GM12878 (cell line): ENCODE data around the gene OR5V1. TPM values are rescaled to one million over a fixed set of nuclear protein-coding genes. Genes with fewer than 3 reads are reported as not detected.

ENCODE experiments used
- ATAC-seq: fragments of 200-7000 bp; cut with Tn5 transposase; 3 replicates; pipeline ENCODE4 v1.9.1; 2020; ENCODE audit warnings: mild to moderate bottlenecking, moderate library complexity
- Bru-seq: library from RNA; stranded (reverse); fragments of 400-500 nt; gene quantifications from one replicate; lab custom pipeline; 2021; lab: Mats Ljungman, UMichigan
- BruChase-seq, 2 experiments: library from RNA; stranded (reverse); fragments of 400-500 nt; gene quantifications; one replicate each; lab custom pipeline; 2021; lab: Mats Ljungman, UMichigan
- BruUV-seq: library from RNA; stranded (reverse); fragments of 400-500 nt; replicated peaks from 2 replicates; lab custom pipeline; 2021; lab: Mats Ljungman, UMichigan
- CTCF ChIA-PET: fragments of 300-600 bp; sonication (Branson Sonifier 250); formaldehyde crosslinking; extraction: SDS; loops from one replicate; lab custom pipeline; 2021; ENCODE audit warnings: inconsistent platforms; lab: Yijun Ruan, JAX
- POLR2A ChIA-PET: fragments of 350-600 bp; formaldehyde crosslinking; extraction: SDS; loops from one replicate; lab custom pipeline; 2021; ENCODE audit warnings: inconsistent platforms; lab: Charles Lee
- RAD21 ChIA-PET: fragments of 300-600 bp; sonication (Branson Sonifier 250); formaldehyde crosslinking; loops from one replicate; lab custom pipeline; 2023; ENCODE audit warnings: antibody characterized with exemption; ENCODE audit not compliant: unreplicated experiment; lab: Charles Lee
- SMC1A ChIA-PET: fragments of 300-600 bp; sonication (Branson Sonifier 250); formaldehyde crosslinking; loops from one replicate; lab custom pipeline; 2023; ENCODE audit not compliant: unreplicated experiment, uncharacterized antibody; lab: Charles Lee
- DNase-seq: peaks from one replicate; pipeline ENCODE4 v3.0.0-alpha.2; 2011; ENCODE audit warnings: low read depth, low spot score
- FAIRE-seq: peaks from 3 replicates; lab custom pipeline; 2011; peaks lifted over from hg19 to GRCh38; lab: Jason Lieb, UNC
- H2AFZ ChIP-seq: 2 replicates; pipeline ENCODE4 v1.6.0; 2011; ENCODE audit warnings: low read depth, low read length, control low read depth; ENCODE audit not compliant: control insufficient read depth
- H3K27ac ChIP-seq: 2 replicates; pipeline ENCODE4 v1.5.1; 2011; ENCODE audit warnings: control low read depth; ENCODE audit not compliant: control insufficient read depth, insufficient read depth
- H3K27me3 ChIP-seq, 2 experiments: replicated peaks in 1 of 2; 2 replicates each; pipeline versions ENCODE4 v1.6.0 to v1.6.1; 2011; ENCODE audit warnings: low read length in 1 of 2; ENCODE audit not compliant: control insufficient read depth in 2 of 2, insufficient read depth in 2 of 2
- H3K36me3 ChIP-seq, 2 experiments: 2 replicates each; pipeline ENCODE4 v1.5.1; 2011; ENCODE audit warnings: low read length in 1 of 2; ENCODE audit not compliant: control insufficient read depth in 2 of 2, insufficient read depth in 2 of 2
- H3K4me1 ChIP-seq: 2 replicates; pipeline ENCODE4 v1.6.1; 2011; ENCODE audit warnings: mild to moderate bottlenecking, low read length, moderate library complexity, mixed read lengths; ENCODE audit not compliant: control insufficient read depth, insufficient read depth
- H3K4me2 ChIP-seq: 2 replicates; pipeline ENCODE4 v1.6.0; 2011; ENCODE audit warnings: control low read depth; ENCODE audit not compliant: control insufficient read depth, insufficient read depth
- H3K4me3 ChIP-seq: fragments of 200-600 bp; sonication (generic); 2 replicates; pipeline ENCODE4 v1.5.1; 2016
- H3K79me2 ChIP-seq: 2 replicates; pipeline ENCODE4 v1.6.0; 2011; ENCODE audit warnings: low read length; ENCODE audit not compliant: control insufficient read depth, insufficient read depth
- H3K9ac ChIP-seq: 2 replicates; pipeline ENCODE4 v1.8.0; 2011; ENCODE audit warnings: low read length, control low read depth, mixed read lengths; ENCODE audit not compliant: control insufficient read depth, insufficient read depth
- H3K9me3 ChIP-seq: replicated peaks from 3 replicates; pipeline ENCODE4 v1.5.1; 2011; ENCODE audit warnings: mild to moderate bottlenecking, low read length; ENCODE audit not compliant: control insufficient read depth, insufficient read depth
- H4K20me1 ChIP-seq: 2 replicates; pipeline ENCODE4 v1.6.0; 2011; ENCODE audit not compliant: control insufficient read depth, insufficient read depth
- ASH2L ChIP-seq: fragments of 300-600, 200-600 bp; sonication (generic); IDR thresholded peaks from 2 replicates; pipeline ENCODE4 v1.6.1; 2017; ENCODE audit warnings: low read depth, mild to moderate bottlenecking, borderline replicate concordance
- ATF7 ChIP-seq: fragments of 450-650 bp; IDR thresholded peaks from 2 replicates; pipeline ENCODE4 v1.6.1; 2016; ENCODE audit warnings: low read depth, mild to moderate bottlenecking
- CREB1 ChIP-seq: IDR thresholded peaks from 2 replicates; pipeline ENCODE4 v1.6.1; 2012; ENCODE audit warnings: low read depth, mild to moderate bottlenecking, inconsistent platforms
- ESRRA ChIP-seq: IDR thresholded peaks from 2 replicates; pipeline ENCODE4 v1.6.1; 2012; ENCODE audit warnings: mild to moderate bottlenecking, low read length, improper control_type of control experiment
- FOXM1 ChIP-seq: IDR thresholded peaks from 2 replicates; pipeline ENCODE4 v1.6.1; 2012; ENCODE audit warnings: low read depth, mild to moderate bottlenecking, inconsistent platforms, low read length, moderate library complexity
- GABPA ChIP-seq: IDR thresholded peaks from 2 replicates; pipeline ENCODE4 v1.6.1; 2014; ENCODE audit warnings: antibody characterized with exemption, low read depth, mild to moderate bottlenecking, inconsistent platforms
- IRF4 ChIP-seq: IDR thresholded peaks from 2 replicates; pipeline ENCODE4 v1.6.1; 2011; ENCODE audit warnings: low read depth, low read length
- NFYA ChIP-seq: IDR thresholded peaks from 2 replicates; pipeline ENCODE4 v1.6.1; 2011; ENCODE audit warnings: low read depth, mild to moderate bottlenecking, low read length, improper control_type of control experiment, borderline replicate concordance
- NR2C2 ChIP-seq: IDR thresholded peaks from 2 replicates; pipeline ENCODE4 v1.6.1; 2011; ENCODE audit warnings: borderline replicate concordance, low read depth; ENCODE audit not compliant: control insufficient read depth, insufficient read length
- NR2F1 ChIP-seq: fragments of 450-650 bp; conservative IDR thresholded peaks from 2 replicates; pipeline ENCODE4 v1.6.1; 2017; ENCODE audit warnings: mild to moderate bottlenecking
- POLR2AphosphoS2 ChIP-seq: IDR thresholded peaks from 2 replicates; pipeline ENCODE4 v1.6.1; 2011; ENCODE audit warnings: low read depth, mild to moderate bottlenecking, low read length, improper control_type of control experiment, moderate library complexity
- POU2F2 ChIP-seq: IDR thresholded peaks from 3 replicates; pipeline ENCODE4 v1.6.1; 2011; ENCODE audit warnings: low read depth, mild to moderate bottlenecking, low read length, borderline replicate concordance
- SMAD5 ChIP-seq: IDR thresholded peaks from 2 replicates; pipeline ENCODE4 v1.6.1; 2016; ENCODE audit warnings: antibody characterized with exemption, low read depth
- SREBF1 ChIP-seq: IDR thresholded peaks from 2 replicates; pipeline ENCODE4 v1.6.1; 2012; ENCODE audit warnings: mild to moderate bottlenecking, low read length
- YBX1 ChIP-seq: fragments of 450-650 bp; IDR thresholded peaks from 2 replicates; pipeline ENCODE4 v1.6.1; 2016; ENCODE audit warnings: antibody characterized with exemption
- YY1 ChIP-seq: IDR thresholded peaks from 2 replicates; pipeline ENCODE4 v1.6.1; 2011; ENCODE audit warnings: low read depth, mild to moderate bottlenecking, low read length
- WGBS: methylation state at CpG from one replicate; pipeline ENCODE4 v1.1.6; 2016; ENCODE audit warnings: low lambda C conversion rate; ENCODE audit not compliant: insufficient replicate concordance, insufficient coverage; ENCODE audit errors: missing lambda C conversion rate; 5-methylcytosine and 5-hydroxymethylcytosine counted together
- in situ Hi-C: fragments of 300-500 bp; cut with MboI; formaldehyde crosslinking; loops from 9 replicates; pipeline ENCODE4 v1.14.3; 2018; ENCODE audit warnings: mixed read lengths
- intact Hi-C: fragments of 100-400 bp; cut with micrococcal nuclease; formaldehyde crosslinking; loops from one replicate; pipeline ENCODE4 v1.14.2; 2022; ENCODE audit not compliant: unreplicated experiment
- long read RNA-seq, 2 experiments: library from polyadenylated mRNA; unstranded; transcript quantifications; one replicate each; pipeline ENCODE4 v2.0.0, GENCODE V29; 2019 to 2020
- polyA minus RNA-seq, 3 experiments: library from RNA; depleted of rRNA, polyadenylated mRNA; stranded (reverse); fragments of >200 nt; gene quantifications; 2 replicates each; pipeline ENCODE4 v1.2.3, GENCODE V29; 2011
- polyA plus RNA-seq, 11 experiments: library from polyadenylated mRNA; depleted of rRNA in 4 of 11; unstranded in 6 of 11; stranded (reverse) in 5 of 11; fragments of >200 nt; fragmentation: Nextera tagmentation in 4 of 11; fragmentation: Illumina TruSeq in 1 of 11; extraction: Ambion mirVana in 4 of 11; extraction: Trizol in 1 of 11; gene quantifications; 1 replicate in 1 of 11; 2 replicates in 10 of 11; pipeline versions ENCODE4 v1.2.1 to v1.2.3, GENCODE V29; 2011 to 2016; ENCODE audit warnings: inconsistent platforms in 2 of 11, missing spikeins in 2 of 11, low read depth in 1 of 11
- total RNA-seq, 4 experiments: library from RNA; depleted of rRNA in 3 of 4; stranded (reverse); fragments of >200 nt in 3 of 4; fragmentation: Illumina TruSeq in 1 of 4; extraction: Trizol in 1 of 4; gene quantifications; 2 replicates each; pipeline versions ENCODE4 v1.2.1 to v1.2.3, GENCODE V29; 2013 to 2021
- TF ChIP-seq, protein P1 (sequence below): fragments of 450-650 bp; formaldehyde crosslinking; IDR thresholded peaks from 2 replicates; pipeline ENCODE4 v1.4.0; 2020; ENCODE audit warnings: mild to moderate bottlenecking, moderate library complexity
- TF ChIP-seq, protein P2 (sequence below): fragments of 450-650 bp; IDR thresholded peaks from 2 replicates; pipeline ENCODE4 v1.6.1; 2018; ENCODE audit warnings: borderline replicate concordance, mild to moderate bottlenecking; ENCODE audit not compliant: partially characterized antibody

OR5V1 gene
- not detected in 2 replicates for total RNA-seq (2013; cell fraction: nucleolus; rRNA removed)
- total RNA-seq (2014; rRNA removed) (not detected in 2 replicates), total RNA-seq (2014; rRNA removed; fragmentation: Illumina TruSeq; extraction: Trizol) (not detected in 2 replicates), total RNA-seq (2021) (not detected in 2 replicates), polyA plus RNA-seq (2011; rRNA removed) (not detected in 2 replicates), polyA plus RNA-seq (2014; fragmentation: Illumina TruSeq; extraction: Trizol) (not detected in 2 replicates), polyA plus RNA-seq (2014; fragmentation: Nextera tagmentation; extraction: Ambion mirVana) (not detected), polyA plus RNA-seq (2014; rRNA removed) (not detected in 2 replicates), polyA plus RNA-seq (2016; fragmentation: Nextera tagmentation; extraction: Ambion mirVana) (not detected), polyA minus RNA-seq (2011; rRNA and poly(A)+ RNA removed) (not detected in 2 replicates), Bru-seq, nascent RNA (not detected), BruChase-seq, experiment 1, labeled RNA remaining after a 6-hour chase (not detected), BruChase-seq, experiment 2, labeled RNA remaining after a 2-hour chase (not detected)
- polyA plus RNA-seq (2011; ENCODE audit: low read depth) = not detected
- polyA plus RNA-seq (2011; cell fraction: cytosol; rRNA removed) = not detected in 2 replicates
- not detected in 2 replicates for polyA plus RNA-seq (2011; cell fraction: nucleus; rRNA removed)
- polyA plus RNA-seq (2012) = not detected in 2 replicates
- not detected in 2 replicates for polyA minus RNA-seq (2011; cell fraction: cytosol; rRNA and poly(A)+ RNA removed)
- polyA minus RNA-seq (2011; cell fraction: nucleus; rRNA and poly(A)+ RNA removed) = not detected in 2 replicates
- long read RNA-seq, experiment 1 = 0 reads
- long read RNA-seq, experiment 2 = 0 reads

DNA sequence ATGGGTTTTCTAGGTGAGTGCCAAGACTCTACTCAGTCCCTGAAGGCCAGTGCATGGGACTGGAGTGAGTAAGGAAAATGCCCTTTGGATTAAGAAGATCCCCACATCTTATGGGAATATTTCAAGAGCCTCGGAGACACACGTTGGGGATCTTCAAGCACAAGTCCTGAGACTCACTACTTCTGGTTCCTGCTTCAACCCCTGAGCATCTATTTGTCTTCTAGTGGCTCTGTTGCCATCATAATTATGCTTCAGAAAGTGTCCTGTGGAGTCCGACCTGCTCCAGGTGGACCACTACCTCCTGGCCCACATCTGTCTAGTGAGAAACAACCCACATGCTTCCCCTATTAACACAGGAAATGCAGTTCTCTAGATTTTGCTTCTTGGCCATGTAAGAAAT is at the start of gene OR5V1:
Gene OR5V1, minus strand, starts transcription at position 101 of the 400 bp plus-strand sequence. CDS start 12,670 bp downstream, outside the sequence.
- SMC1A ChIA-PET = no interaction called here
- no peaks in the 10 kb centered on the region for H3K4me1 ChIP-seq
- H3K27ac ChIP-seq = no peak within 1 kb of the TSS
- CTCF ChIA-PET = no interaction called here
- in situ Hi-C loops = no loop called here
- intact Hi-C loops = no loop called here
- H3K9me3 ChIP-seq = no peaks in the 10 kb centered on the region
- no peak within 1 kb of the TSS for H3K9ac ChIP-seq
- 28% methylated on average over 3 of the region's 3 CpGs for WGBS
- H3K27me3 ChIP-seq = no peaks in the 10 kb centered on the region
- BruUV-seq = no TSS peak
- TF ChIP-seq IRF4 (no peak), NFYA (no peak), YBX1 (no peak), SMAD5 (no peak), NR2F1 (no peak), GABPA (no peak), POLR2AphosphoS2 (no peak), ATF7 (no peak), SREBF1 (no peak), FOXM1 (no peak), CREB1 (no peak), YY1 (no peak), ESRRA (no peak), ASH2L (no peak), POU2F2 (no peak), NR2C2 (no peak)
- TF ChIP-seq, protein P1, sequence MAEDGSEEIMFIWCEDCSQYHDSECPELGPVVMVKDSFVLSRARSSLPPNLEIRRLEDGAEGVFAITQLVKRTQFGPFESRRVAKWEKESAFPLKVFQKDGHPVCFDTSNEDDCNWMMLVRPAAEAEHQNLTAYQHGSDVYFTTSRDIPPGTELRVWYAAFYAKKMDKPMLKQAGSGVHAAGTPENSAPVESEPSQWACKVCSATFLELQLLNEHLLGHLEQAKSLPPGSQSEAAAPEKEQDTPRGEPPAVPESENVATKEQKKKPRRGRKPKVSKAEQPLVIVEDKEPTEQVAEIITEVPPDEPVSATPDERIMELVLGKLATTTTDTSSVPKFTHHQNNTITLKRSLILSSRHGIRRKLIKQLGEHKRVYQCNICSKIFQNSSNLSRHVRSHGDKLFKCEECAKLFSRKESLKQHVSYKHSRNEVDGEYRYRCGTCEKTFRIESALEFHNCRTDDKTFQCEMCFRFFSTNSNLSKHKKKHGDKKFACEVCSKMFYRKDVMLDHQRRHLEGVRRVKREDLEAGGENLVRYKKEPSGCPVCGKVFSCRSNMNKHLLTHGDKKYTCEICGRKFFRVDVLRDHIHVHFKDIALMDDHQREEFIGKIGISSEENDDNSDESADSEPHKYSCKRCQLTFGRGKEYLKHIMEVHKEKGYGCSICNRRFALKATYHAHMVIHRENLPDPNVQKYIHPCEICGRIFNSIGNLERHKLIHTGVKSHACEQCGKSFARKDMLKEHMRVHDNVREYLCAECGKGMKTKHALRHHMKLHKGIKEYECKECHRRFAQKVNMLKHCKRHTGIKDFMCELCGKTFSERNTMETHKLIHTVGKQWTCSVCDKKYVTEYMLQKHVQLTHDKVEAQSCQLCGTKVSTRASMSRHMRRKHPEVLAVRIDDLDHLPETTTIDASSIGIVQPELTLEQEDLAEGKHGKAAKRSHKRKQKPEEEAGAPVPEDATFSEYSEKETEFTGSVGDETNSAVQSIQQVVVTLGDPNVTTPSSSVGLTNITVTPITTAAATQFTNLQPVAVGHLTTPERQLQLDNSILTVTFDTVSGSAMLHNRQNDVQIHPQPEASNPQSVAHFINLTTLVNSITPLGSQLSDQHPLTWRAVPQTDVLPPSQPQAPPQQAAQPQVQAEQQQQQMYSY (CRISPR knock-in tag) = no peak
- TF ChIP-seq, protein P2, sequence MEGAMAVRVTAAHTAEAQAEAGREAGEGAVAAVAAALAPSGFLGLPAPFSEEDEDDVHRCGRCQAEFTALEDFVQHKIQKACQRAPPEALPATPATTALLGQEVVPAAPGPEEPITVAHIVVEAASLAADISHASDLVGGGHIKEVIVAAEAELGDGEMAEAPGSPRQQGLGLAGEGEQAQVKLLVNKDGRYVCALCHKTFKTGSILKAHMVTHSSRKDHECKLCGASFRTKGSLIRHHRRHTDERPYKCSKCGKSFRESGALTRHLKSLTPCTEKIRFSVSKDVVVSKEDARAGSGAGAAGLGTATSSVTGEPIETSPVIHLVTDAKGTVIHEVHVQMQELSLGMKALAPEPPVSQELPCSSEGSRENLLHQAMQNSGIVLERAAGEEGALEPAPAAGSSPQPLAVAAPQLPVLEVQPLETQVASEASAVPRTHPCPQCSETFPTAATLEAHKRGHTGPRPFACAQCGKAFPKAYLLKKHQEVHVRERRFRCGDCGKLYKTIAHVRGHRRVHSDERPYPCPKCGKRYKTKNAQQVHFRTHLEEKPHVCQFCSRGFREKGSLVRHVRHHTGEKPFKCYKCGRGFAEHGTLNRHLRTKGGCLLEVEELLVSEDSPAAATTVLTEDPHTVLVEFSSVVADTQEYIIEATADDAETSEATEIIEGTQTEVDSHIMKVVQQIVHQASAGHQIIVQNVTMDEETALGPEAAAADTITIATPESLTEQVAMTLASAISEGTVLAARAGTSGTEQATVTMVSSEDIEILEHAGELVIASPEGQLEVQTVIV = no peak
- no peak within 1 kb of the TSS for H3K4me2 ChIP-seq
- FAIRE-seq (no peak), DNase-seq (no peak), ATAC-seq (no peak)
- H2AFZ ChIP-seq = no peak within 1 kb of the TSS
- H3K36me3 ChIP-seq = no peaks in the 10 kb centered on the region
- RAD21 ChIA-PET = no interaction called here
- no peak within 1 kb of the TSS for H3K4me3 ChIP-seq
- no peaks in the 10 kb centered on the region for H3K79me2 ChIP-seq
- POLR2A ChIA-PET = no interaction called here
- no peaks in the 10 kb centered on the region for H4K20me1 ChIP-seq
